GM19239 (cell line): ENCODE data around the gene TBC1D4.

Source experiments
- DNase-seq: peaks from one replicate; pipeline ENCODE4 v3.0.0; 2011; ENCODE audit warnings: low spot score; ENCODE audit not compliant: insufficient read length
- FAIRE-seq: peaks from 2 replicates; lab custom pipeline; 2011; peaks lifted over from hg19 to GRCh38; lab: Jason Lieb, UNC

TBC1D4 gene

GRCh38 chr13:75482070-75482819 is at the start of gene TBC1D4:
Gene TBC1D4, minus strand, starts transcription at chr13:75482169. Its CDS starts 402 bp downstream, at chr13:75481767.
- DNase-seq (no peak), FAIRE-seq (peak; percentile 84)

- DNase-seq (no peak), FAIRE-seq (no peak)
These were observed 48.6 kb upstream of the TBC1D4 start for GRCh38 chr13:75530549-75530961.

- DNase-seq, result no peak
- no peak for FAIRE-seq
These were observed 40.0 kb upstream of the TBC1D4 start for GRCh38 chr13:75521956-75522355.

- no peak for DNase-seq
- FAIRE-seq, result no peak
These were observed 36.6 kb upstream of the TBC1D4 start for GRCh38 chr13:75518439-75519088.

- FAIRE-seq (no peak), DNase-seq (no peak)
These were observed 32.4 kb upstream of the TBC1D4 start for GRCh38 chr13:75514080-75514995.

- peak; percentile 39 for FAIRE-seq
- no peak for DNase-seq
These were observed 31.3 kb upstream of the TBC1D4 start for GRCh38 chr13:75513271-75513670.

- FAIRE-seq, result peak; percentile 99
- peak; percentile 44 for DNase-seq
These were observed 30.3 kb upstream of the TBC1D4 start for GRCh38 chr13:75512253-75512652.

- DNase-seq, result no peak
- FAIRE-seq, result no peak
These were observed 29.2 kb upstream of the TBC1D4 start for GRCh38 chr13:75511051-75511625.

- DNase-seq, result no peak
- no peak for FAIRE-seq
These were observed 26.1 kb upstream of the TBC1D4 start for GRCh38 chr13:75508002-75508548.

- DNase-seq (no peak), FAIRE-seq (no peak)
These were observed 25.3 kb upstream of the TBC1D4 start for GRCh38 chr13:75507027-75508001.

GRCh38 chr13:75506018-75506417 is 24.0 kb upstream of the TBC1D4 start:
- no peak for DNase-seq
- no peak for FAIRE-seq

GRCh38 chr13:75505327-75505726 is 23.4 kb upstream of the TBC1D4 start:
- no peak for DNase-seq

GRCh38 chr13:75495938-75496337 is 14.0 kb upstream of the TBC1D4 start:
- no peak for DNase-seq
- FAIRE-seq, result no peak

More at GRCh38 chr13:75505327-75505726, 23.4 kb upstream of the TBC1D4 start:
- FAIRE-seq, result no peak

- no peak for FAIRE-seq
- no peak for DNase-seq
These were observed 12.5 kb upstream of the TBC1D4 start for GRCh38 chr13:75494491-75494890.

GRCh38 chr13:75493156-75493555 is 11.2 kb upstream of the TBC1D4 start:
- FAIRE-seq (no peak), DNase-seq (no peak)

GRCh38 chr13:75492389-75492788 is 10.4 kb upstream of the TBC1D4 start:
- FAIRE-seq, result no peak
- no peak for DNase-seq

- DNase-seq (no peak), FAIRE-seq (no peak)
These were observed 9.4 kb upstream of the TBC1D4 start for GRCh38 chr13:75491376-75491775.

GRCh38 chr13:75489502-75490263 is 7.7 kb upstream of the TBC1D4 start:
- FAIRE-seq, result peak; percentile 84
- DNase-seq, result no peak
